ENCODE data around the gene SLC16A5. TPM values are rescaled to one million over a fixed set of nuclear protein-coding genes. Genes with fewer than 3 reads are reported as not detected.
"Not testable (repeated sequence)": the region's sequence is repeated elsewhere in the genome, so short reads cannot be mapped to it uniquely, and the experiment has no call there.

SLC16A5 gene
- total RNA-seq, 2 experiments from 2014 or later = not detected

DNA sequence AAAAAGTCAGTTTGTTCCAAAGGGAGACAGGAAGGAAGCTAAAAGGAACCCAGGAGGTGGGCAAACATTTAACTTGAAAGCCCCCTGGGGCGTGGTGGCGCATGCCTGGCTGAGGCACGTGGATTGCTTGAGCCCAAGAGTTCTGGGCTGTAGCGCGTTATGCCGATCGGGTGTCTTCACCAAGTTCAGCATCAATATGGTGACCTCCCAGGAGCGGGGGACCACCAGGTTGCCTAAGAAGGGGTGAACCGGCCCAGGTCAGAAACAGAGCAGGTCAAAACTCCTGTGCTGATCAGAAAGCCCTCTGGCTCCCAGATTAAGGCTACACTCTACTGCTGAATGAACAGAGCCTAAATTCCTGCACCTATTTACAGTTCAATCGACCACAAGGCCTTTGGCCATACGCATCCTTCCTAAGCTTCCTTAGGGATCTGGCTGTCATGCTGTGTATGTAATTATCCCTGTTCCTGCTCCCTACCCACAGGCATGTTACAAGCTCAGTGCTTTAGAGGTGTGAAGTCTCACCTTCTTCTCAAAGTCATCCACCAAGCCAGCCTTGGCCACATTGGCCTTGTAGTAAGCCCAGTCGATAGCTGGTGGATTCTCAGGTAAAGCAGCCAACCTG, 46.0 kb upstream of the SLC16A5 start:
- Histone ChIP-seq H2AFZ (ENCODE audit: low read length) (no peak overlapping the region), H3K27ac (ENCODE audit: low read depth, low read length, poor library complexity, severe bottlenecking) (no peak overlapping the region), H4K20me1 (ENCODE audit: insufficient read depth, low read length) (no peaks in the 10 kb centered on the region), H3K4me2 (ENCODE audit: low read length) (no peak overlapping the region), H3K9me3 (ENCODE audit: low read length) (no peaks in the 10 kb centered on the region), H3K36me3 (ENCODE audit: insufficient read depth, low read length) (peaks cover 45% of the 10 kb centered on the region), H3K79me2 (ENCODE audit: insufficient read depth, low read depth, low read length) (peaks cover 10% of the 10 kb centered on the region; the same call in 1 of the 2 replicates), H3K9me2 (ENCODE audit: insufficient read depth, low read length) (no peaks in the 10 kb centered on the region), H3K4me1 (ENCODE audit: insufficient read depth, low read length, poor library complexity, severe bottlenecking) (no peaks in the 10 kb centered on the region), H3K4me3 (ENCODE audit: low read depth, low read length, poor library complexity, severe bottlenecking) (no peak overlapping the region)
- TF ChIP-seq EZH2phosphoT487 (IDR thresholded peaks at IDR 0.05; ENCODE audit: borderline replicate concordance, low read depth, low read length) = no peak
- TF ChIP-seq, protein P1, sequence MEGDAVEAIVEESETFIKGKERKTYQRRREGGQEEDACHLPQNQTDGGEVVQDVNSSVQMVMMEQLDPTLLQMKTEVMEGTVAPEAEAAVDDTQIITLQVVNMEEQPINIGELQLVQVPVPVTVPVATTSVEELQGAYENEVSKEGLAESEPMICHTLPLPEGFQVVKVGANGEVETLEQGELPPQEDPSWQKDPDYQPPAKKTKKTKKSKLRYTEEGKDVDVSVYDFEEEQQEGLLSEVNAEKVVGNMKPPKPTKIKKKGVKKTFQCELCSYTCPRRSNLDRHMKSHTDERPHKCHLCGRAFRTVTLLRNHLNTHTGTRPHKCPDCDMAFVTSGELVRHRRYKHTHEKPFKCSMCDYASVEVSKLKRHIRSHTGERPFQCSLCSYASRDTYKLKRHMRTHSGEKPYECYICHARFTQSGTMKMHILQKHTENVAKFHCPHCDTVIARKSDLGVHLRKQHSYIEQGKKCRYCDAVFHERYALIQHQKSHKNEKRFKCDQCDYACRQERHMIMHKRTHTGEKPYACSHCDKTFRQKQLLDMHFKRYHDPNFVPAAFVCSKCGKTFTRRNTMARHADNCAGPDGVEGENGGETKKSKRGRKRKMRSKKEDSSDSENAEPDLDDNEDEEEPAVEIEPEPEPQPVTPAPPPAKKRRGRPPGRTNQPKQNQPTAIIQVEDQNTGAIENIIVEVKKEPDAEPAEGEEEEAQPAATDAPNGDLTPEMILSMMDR (conservative IDR thresholded peaks at IDR 0.05; ENCODE audit: low read length) = no peak
- CTCF ChIA-PET (ENCODE audit: unreplicated experiment) = no interaction called here
- POLR2A ChIA-PET = interaction anchor here (2.1 kb wide), 1 partner anchor 10 kb away, joined by 8 read pairs; no protein-coding TSS in a partner anchor
- BruUV-seq (replicated peaks) = no TSS peak
- DNase-seq (ENCODE audit: low spot score) = no peak
- intact Hi-C loops (cut with micrococcal nuclease; ENCODE audit: unreplicated experiment) = loop anchor here (10.0 kb wide), 1 partner anchor 373 kb away; no protein-coding TSS in a partner anchor

DNA sequence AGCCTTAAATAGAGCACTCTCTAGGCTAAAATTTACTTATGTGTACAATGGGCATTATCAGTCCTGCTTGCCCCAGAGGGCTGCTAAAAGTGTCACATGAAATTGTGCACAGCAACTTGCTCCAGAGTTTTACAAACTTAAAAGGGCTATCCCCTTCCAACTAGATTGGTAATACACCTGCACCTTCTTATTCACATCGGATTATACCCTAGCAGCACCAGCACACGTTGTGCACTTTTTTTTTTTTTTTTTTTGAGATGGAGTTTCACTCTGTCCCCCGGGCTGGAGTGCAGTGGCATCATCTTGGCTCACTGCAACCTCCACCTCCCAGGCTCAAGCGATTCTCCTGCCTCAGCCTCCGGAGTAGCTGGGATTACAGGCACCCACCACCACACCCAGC, 44.0 kb upstream of the SLC16A5 start:
- POLR2A ChIA-PET; H2AFZ ChIP-seq (ENCODE audit: low read length); H3K9me3 ChIP-seq (ENCODE audit: low read length); H3K27ac ChIP-seq (ENCODE audit: low read depth, low read length, poor library complexity, severe bottlenecking); H3K4me3 ChIP-seq (ENCODE audit: low read depth, low read length, poor library complexity, severe bottlenecking); BruUV-seq (replicated peaks); H4K20me1 ChIP-seq (ENCODE audit: insufficient read depth, low read length); H3K9me2 ChIP-seq (ENCODE audit: insufficient read depth, low read length); H3K4me2 ChIP-seq (ENCODE audit: low read length); DNase-seq (ENCODE audit: low spot score): not testable (repeated sequence)
- Histone ChIP-seq H3K4me1 (ENCODE audit: insufficient read depth, low read length, poor library complexity, severe bottlenecking) (peaks cover 11% of the 10 kb centered on the region), H3K79me2 (ENCODE audit: insufficient read depth, low read depth, low read length) (peaks cover 23% of the 10 kb centered on the region), H3K36me3 (ENCODE audit: insufficient read depth, low read length) (peaks cover 38% of the 10 kb centered on the region)
- intact Hi-C loops (cut with micrococcal nuclease; ENCODE audit: unreplicated experiment) = loop anchor here (10.0 kb wide), 1 partner anchor 371 kb away; no protein-coding TSS in a partner anchor
- CTCF ChIA-PET (ENCODE audit: unreplicated experiment) = interaction anchor here (0.7 kb wide), 1 partner anchor 33 kb away, joined by 3 read pairs; no protein-coding TSS in a partner anchor

DNA sequence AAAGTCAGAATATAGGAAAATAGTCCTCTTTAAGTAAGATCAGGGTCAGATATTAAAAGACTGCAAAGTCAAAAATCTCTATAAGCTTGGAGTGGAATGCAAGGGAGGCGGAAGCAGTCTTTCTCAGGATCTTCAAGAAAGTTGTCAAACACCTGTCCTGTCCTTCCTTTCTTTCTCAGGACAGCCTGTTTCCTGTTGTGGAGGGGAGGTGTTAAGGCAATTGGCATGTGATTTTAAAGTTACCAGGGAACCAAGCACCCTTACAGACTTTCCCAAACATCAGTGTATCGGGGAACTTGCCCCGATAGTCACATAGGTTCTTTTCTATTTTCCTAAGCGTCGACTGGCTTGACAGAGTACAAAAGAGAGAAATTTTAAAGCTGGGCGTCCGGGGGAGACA, 43.0 kb upstream of the SLC16A5 start:
- H3K36me3 ChIP-seq (ENCODE audit: insufficient read depth, low read length) = peaks cover 35% of the 10 kb centered on the region
- intact Hi-C loops (cut with micrococcal nuclease; ENCODE audit: unreplicated experiment) = loop anchor here (10.0 kb wide), 1 partner anchor 370 kb away; no protein-coding TSS in a partner anchor
- TF ChIP-seq, protein P1 (conservative IDR thresholded peaks at IDR 0.05; ENCODE audit: low read length) = no peak
- TF ChIP-seq EZH2phosphoT487 (IDR thresholded peaks at IDR 0.05; ENCODE audit: borderline replicate concordance, low read depth, low read length) = no peak
- H4K20me1 ChIP-seq (ENCODE audit: insufficient read depth, low read length) = peaks cover 4% of the 10 kb centered on the region; the same call in 1 of the 2 replicates
- CTCF ChIA-PET (ENCODE audit: unreplicated experiment) = no interaction called here
- H3K79me2 ChIP-seq (ENCODE audit: insufficient read depth, low read depth, low read length) = peaks cover 23% of the 10 kb centered on the region
- H2AFZ ChIP-seq (ENCODE audit: low read length) = no peak overlapping the region
- no peak for DNase-seq (ENCODE audit: low spot score)
- BruUV-seq (replicated peaks) = no TSS peak
- peaks cover 14% of the 10 kb centered on the region for H3K4me1 ChIP-seq (ENCODE audit: insufficient read depth, low read length, poor library complexity, severe bottlenecking)
- no peaks in the 10 kb centered on the region for H3K9me3 ChIP-seq (ENCODE audit: low read length)
- POLR2A ChIA-PET = no interaction called here
- no peak overlapping the region for H3K27ac ChIP-seq (ENCODE audit: low read depth, low read length, poor library complexity, severe bottlenecking)
- H3K4me2 ChIP-seq (ENCODE audit: low read length) = no peak overlapping the region
- no peak overlapping the region for H3K4me3 ChIP-seq (ENCODE audit: low read depth, low read length, poor library complexity, severe bottlenecking)
- no peaks in the 10 kb centered on the region for H3K9me2 ChIP-seq (ENCODE audit: insufficient read depth, low read length)

DNA sequence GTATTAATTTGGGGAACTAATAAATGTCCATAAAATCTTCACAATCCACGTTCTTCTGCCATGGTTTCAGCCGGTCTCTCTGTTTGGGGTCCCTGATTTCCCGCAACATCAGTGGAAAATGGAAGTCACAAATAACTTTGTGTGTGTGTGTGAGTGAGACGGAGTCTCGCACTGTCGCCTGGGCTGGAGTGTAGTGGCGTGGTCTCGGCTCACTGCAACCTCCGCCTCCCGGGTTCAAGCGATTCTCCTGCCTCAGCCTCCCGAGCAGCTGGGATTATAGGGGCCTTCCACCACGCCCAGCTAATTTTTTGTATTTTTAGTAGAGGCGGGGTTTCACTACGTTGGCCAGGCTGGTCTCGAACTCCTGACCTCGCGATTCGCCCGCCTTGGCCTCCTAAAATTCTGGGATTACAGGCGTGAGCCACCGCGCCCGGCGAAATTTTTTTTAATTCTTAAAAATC, 41.8 kb upstream of the SLC16A5 start:
- CTCF ChIA-PET (ENCODE audit: unreplicated experiment); H4K20me1 ChIP-seq (ENCODE audit: insufficient read depth, low read length); H3K9me2 ChIP-seq (ENCODE audit: insufficient read depth, low read length); H3K27ac ChIP-seq (ENCODE audit: low read depth, low read length, poor library complexity, severe bottlenecking); DNase-seq (ENCODE audit: low spot score); H3K9me3 ChIP-seq (ENCODE audit: low read length): not testable (repeated sequence)
- Histone ChIP-seq H3K4me1 (ENCODE audit: insufficient read depth, low read length, poor library complexity, severe bottlenecking) (peaks cover 14% of the 10 kb centered on the region), H3K4me3 (ENCODE audit: low read depth, low read length, poor library complexity, severe bottlenecking) (peak overlapping the region; percentile 75), H3K36me3 (ENCODE audit: insufficient read depth, low read length) (peaks cover 34% of the 10 kb centered on the region), H2AFZ (ENCODE audit: low read length) (peak overlapping the region; percentile 24; the same call in 1 of the 2 replicates), H3K4me2 (ENCODE audit: low read length) (peak overlapping the region; percentile 81), H3K79me2 (ENCODE audit: insufficient read depth, low read depth, low read length) (peaks cover 23% of the 10 kb centered on the region)
- POLR2A ChIA-PET = interaction anchor here (1.1 to 3.6 kb wide), 2 partner anchors 33 to 34 kb away, joined by 3 to 27 read pairs; partner anchors contain the start of gene MRPL58
- intact Hi-C loops (cut with micrococcal nuclease; ENCODE audit: unreplicated experiment) = loop anchor here (2.0 to 10.0 kb wide), 3 partner anchors 85 to 369 kb away; partner anchors contain the start of gene SUMO2
- BruUV-seq (replicated peaks) = TSS peak; percentile 72

All from OCI-LY7 (cell line).